ENCODE measurements around the gene DNAJC5.
"Not testable (repeated sequence)": the region's sequence is repeated elsewhere in the genome, so short reads cannot be mapped to it uniquely, and the experiment has no call there.

GRCh38 chr20:63976511-63976910 lies 81.6 kb downstream of the DNAJC5 start:
- not testable (repeated sequence) for TF ChIP-seq IRF1 (CRISPR knock-in tag; IDR thresholded peaks at IDR 0.05); CTCF (IDR thresholded peaks at IDR 0.05); JUN (CRISPR knock-in tag; IDR thresholded peaks at IDR 0.05); CREB1 (CRISPR knock-in tag; IDR thresholded peaks at IDR 0.05); ZNF219 (CRISPR knock-in tag; IDR thresholded peaks at IDR 0.05; ENCODE audit: borderline replicate concordance); GABPB1 (CRISPR knock-in tag; IDR thresholded peaks at IDR 0.05); USF1 (CRISPR knock-in tag; IDR thresholded peaks at IDR 0.05); ELF4 (CRISPR knock-in tag; IDR thresholded peaks at IDR 0.05; ENCODE audit: low read depth); PRDM15 (CRISPR knock-in tag; IDR thresholded peaks at IDR 0.05); IRF2 (CRISPR knock-in tag; IDR thresholded peaks at IDR 0.05; ENCODE audit: borderline replicate concordance, low read depth); ATF2 (CRISPR knock-in tag; IDR thresholded peaks at IDR 0.05; ENCODE audit: borderline replicate concordance, low read depth); KAT7 (CRISPR knock-in tag; IDR thresholded peaks at IDR 0.05; ENCODE audit: borderline replicate concordance)
